Activated CD8-positive, alpha-beta memory T cell treated with anti-CD3 and anti-CD28 coated beads for 36 hours (primary cell): ENCODE measurements around the gene NAIF1. TPM values are rescaled to one million over a fixed set of nuclear protein-coding genes. Genes with fewer than 3 reads are reported as not detected.
"Not testable (repeated sequence)": the region's sequence is repeated elsewhere in the genome, so short reads cannot be mapped to it uniquely, and the experiment has no call there.

Experiments used
- CTCF ChIA-PET: fragments of 350-600 bp; sonication (Branson Sonifier 250); formaldehyde crosslinking; loops from one replicate; lab custom pipeline; 2021; ENCODE audit warnings: antibody characterized with exemption; lab: Charles Lee
- POLR2A ChIA-PET: fragments of 350-600 bp; sonication (Branson Sonifier 250); formaldehyde crosslinking; loops from one replicate; lab custom pipeline; 2021; ENCODE audit warnings: antibody characterized with exemption; lab: Charles Lee
- total RNA-seq, 2 experiments: library from RNA; stranded (reverse); gene quantifications; one replicate each; pipeline ENCODE4 v1.2.3, GENCODE V29; 2021

The NAIF1 gene
- total RNA-seq, 2 experiments from 2014 or later = 13.3 to 15.1 TPM

DNA sequence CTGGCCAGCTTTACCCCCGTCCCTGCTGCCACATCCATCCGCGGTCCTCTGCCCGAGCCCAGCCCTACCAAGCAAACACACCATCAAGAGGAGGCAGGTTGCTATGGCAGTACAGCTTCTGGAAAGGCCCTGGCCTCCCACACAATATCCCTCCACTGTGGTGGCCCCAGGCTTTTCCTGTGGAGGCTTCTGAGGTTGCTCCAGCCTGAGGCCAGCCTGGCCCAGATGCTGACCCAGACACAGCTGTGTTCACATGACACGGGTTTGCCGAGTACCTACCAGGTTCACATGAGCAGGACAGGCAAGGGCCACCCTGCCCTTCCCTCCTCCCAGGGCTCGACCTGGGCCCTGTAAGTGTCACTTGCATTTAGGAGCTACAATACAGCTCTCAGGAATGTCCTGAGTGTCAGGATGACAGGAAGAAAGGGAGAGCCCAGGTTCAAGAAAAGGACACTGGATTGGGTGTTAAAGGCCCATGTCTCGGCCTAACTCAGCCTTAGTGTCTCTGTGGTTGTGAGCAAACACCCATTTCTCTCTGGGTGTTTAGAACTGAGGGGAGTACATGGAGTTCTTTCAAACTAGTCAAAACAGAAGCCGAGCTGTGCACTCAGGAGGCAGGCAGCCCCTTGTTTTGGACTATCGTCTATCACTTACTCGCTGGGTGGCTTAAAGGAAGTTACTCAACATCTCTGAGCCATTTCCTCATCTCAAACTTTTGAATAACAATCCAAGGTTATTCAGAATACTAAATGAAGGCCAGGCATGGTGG, 40.2 kb downstream of the NAIF1 start:
- ChIA-PET CTCF (interaction anchor here (0.8 to 3.2 kb wide), 12 partner anchors 8 to 292 kb away, joined by 3 to 23 read pairs (median 5); partner anchors contain the start of genes DPM2, EEIG1 and TOR2A), POLR2A (interaction anchor here (0.7 to 2.8 kb wide), 6 partner anchors 36 to 57 kb away, joined by 3 to 18 read pairs (median 4); partner anchors contain the start of genes EEIG1, NAIF1 and SLC25A25)

DNA sequence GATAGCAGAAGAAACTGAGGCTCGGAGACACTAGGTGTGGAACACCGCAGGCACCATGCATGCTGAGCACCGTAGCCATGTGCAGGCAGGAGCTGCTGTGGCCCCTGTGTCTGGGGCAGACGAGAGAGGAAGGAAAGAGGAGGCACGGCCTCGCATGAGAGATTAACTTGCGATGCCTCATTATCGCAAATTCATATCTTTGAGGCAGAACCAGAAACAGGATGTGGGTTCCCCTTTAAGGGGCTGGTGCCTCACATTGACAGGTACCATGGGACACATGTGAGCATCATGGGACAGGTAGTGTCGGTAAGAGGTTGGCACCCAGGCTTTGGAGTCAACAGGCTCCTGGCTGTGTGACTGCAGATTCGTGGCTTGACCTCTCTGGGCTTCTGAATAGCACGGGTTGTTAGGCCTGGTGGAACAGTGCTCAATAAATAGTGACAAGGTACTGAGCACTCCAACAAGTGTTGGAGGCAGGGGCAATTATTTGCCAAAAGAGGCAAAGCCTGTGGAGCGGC, 40.8 kb downstream of the NAIF1 start:
- POLR2A ChIA-PET = interaction anchor here (1.1 to 2.8 kb wide), 3 partner anchors 43 to 56 kb away, joined by 4 to 18 read pairs (median 14); partner anchors contain the start of gene EEIG1
- CTCF ChIA-PET = interaction anchor here (0.9 to 3.2 kb wide), 12 partner anchors 9 to 291 kb away, joined by 3 to 23 read pairs (median 4); partner anchors contain the start of genes DPM2, EEIG1 and TOR2A

DNA sequence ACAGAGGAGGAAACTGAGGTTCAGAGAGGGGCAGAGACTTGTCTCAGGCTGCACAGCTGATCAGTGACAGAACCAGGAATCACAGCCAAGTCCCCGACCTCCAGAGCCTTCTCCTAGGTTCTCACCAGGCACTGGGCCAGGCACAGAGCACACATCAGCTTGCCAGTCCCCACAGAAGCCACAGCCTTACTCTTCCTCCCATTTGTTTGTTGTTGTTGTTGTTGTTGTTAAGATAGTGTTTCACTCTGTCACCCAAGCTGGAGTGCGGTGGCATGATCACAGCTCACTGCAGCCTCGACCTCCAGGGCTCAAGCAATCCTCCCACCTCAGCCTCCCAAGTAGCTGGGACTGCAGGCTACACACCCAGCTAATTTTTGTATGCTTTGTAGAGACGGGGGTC, 41.4 kb downstream of the NAIF1 start:
- POLR2A ChIA-PET = interaction anchor here (0.6 to 2.8 kb wide), 5 partner anchors 19 to 55 kb away, joined by 3 to 18 read pairs (median 11); partner anchors contain the start of gene EEIG1
- CTCF ChIA-PET = interaction anchor here (0.6 to 3.2 kb wide), 11 partner anchors 9 to 339 kb away, joined by 3 to 23 read pairs (median 4); partner anchors contain the start of gene EEIG1

GRCh38 chr9:128024761-128025308, 42.3 kb downstream of the NAIF1 start:
- ChIA-PET POLR2A (interaction anchor here (0.6 to 2.6 kb wide), 2 partner anchors 19 to 44 kb away, joined by 11 to 14 read pairs; partner anchors contain the start of gene EEIG1), CTCF (interaction anchor here (1.0 to 3.2 kb wide), 9 partner anchors 10 to 93 kb away, joined by 3 to 23 read pairs (median 4); partner anchors contain the start of gene EEIG1)

DNA sequence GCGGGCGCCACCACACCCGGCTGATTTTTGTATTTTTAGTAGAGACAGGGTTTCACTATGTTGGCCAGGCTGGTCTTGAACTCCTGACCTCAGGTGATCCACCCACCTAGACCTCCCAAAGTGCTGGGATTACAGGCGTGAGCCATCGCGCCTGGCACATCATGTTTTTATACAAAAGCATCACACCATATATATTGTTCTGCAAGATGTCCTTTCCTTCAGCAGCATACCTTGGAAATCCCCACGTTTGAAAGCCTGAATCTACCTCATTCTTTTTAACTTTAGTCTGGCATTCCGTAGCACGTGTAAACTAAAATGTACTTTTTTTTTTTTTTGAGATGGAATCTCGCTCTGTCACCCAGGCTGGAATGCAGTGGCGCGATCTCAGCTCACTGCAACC, 43.4 kb downstream of the NAIF1 start:
- CTCF ChIA-PET = interaction anchor here (3.2 kb wide), 1 partner anchor 11 kb away, joined by 23 read pairs; no protein-coding TSS in a partner anchor
- POLR2A ChIA-PET = not testable (repeated sequence)

DNA sequence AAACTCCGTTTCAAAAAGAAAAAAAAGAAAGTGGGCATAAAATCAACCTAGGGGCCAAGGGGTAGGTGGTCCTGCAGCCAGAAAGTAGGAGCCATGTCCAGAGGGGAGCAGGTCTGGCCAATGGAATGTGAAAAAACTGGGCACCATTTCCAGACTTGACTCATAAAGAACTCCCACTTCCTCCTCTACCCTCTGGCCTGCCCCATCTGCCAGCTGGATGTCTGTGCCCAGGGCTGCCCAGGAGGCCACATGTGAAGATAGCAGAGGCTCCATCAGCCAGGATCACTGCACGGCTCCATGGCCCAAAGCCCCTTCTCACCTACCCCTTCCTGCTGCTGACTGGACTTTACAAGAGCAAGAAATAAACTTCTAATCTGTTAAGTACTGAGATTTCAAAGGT, 44.2 kb downstream of the NAIF1 start:
- CTCF ChIA-PET = interaction anchor here (2.0 kb wide), 1 partner anchor 79 kb away, joined by 9 read pairs; no protein-coding TSS in a partner anchor

GRCh38 chr9:128021098-128021497, 46.0 kb downstream of the NAIF1 start:
- CTCF ChIA-PET = interaction anchor here (0.6 to 2.0 kb wide), 6 partner anchors 12 to 77 kb away, joined by 3 to 9 read pairs (median 4); partner anchors contain the start of gene EEIG1
- POLR2A ChIA-PET = interaction anchor here (0.7 kb wide), 1 partner anchor 66 kb away, joined by 3 read pairs; no protein-coding TSS in a partner anchor

More for the DNA sequence above, 44.2 kb downstream of the NAIF1 start:
- POLR2A ChIA-PET = no interaction called here

DNA sequence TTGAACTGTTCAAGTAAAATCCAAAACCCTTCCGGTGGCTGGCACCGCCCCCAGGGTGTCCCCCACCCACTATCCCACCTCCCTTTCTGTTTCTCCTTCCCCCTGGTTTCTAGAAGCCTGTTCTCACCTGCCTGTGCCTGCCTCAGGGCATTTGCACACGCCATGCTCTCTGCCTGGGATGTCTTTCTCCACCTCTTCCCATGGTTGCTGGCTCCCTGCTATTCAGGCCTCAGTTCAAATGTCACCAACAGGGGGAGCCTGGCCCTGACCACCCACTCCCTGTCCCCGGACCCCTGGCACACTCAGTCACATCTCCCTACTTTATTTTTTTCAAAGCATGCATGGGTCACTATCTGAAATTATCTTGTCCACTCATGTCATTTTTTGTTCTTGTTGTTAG, 46.4 kb downstream of the NAIF1 start:
- CTCF ChIA-PET = interaction anchor here (0.6 to 2.0 kb wide), 6 partner anchors 13 to 77 kb away, joined by 3 to 9 read pairs (median 4); partner anchors contain the start of gene EEIG1
- POLR2A ChIA-PET = interaction anchor here (0.7 kb wide), 1 partner anchor 66 kb away, joined by 3 read pairs; no protein-coding TSS in a partner anchor

DNA sequence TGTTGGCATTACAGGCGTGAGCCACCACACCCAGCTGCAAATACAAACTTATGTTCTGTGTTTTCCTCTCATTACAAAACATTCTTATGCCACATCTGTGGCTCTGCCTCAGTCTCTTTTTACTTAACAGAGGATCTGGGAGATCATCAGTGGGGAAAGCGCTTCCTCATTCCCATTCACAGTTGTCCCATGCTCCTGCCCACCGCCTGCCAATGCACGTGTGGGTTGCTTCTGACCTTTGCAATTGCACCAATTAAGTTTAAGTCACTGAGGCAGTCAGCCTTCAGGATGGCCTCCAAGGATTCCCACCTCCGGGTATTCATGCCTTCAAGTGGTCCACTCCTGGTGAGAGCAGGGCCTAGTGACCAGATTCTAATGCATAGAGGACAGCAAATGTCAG, 51.4 kb downstream of the NAIF1 start:
- ChIA-PET POLR2A (no interaction called here), CTCF (interaction anchor here (3.3 kb wide), 1 partner anchor 72 kb away, joined by 11 read pairs; no protein-coding TSS in a partner anchor)

Other genes with a start within 250 kb of the NAIF1 start
- 10 to 100 TPM; 19.0 to 20.5 TPM for gene ENG, start 212.7 kb downstream of the NAIF1 start, total RNA-seq
- gene AK1, start 189.6 kb downstream of the NAIF1 start, total RNA-seq = 10 to 100 TPM; 11.6 to 12.6 TPM
- gene ST6GALNAC6, start 167.7 kb downstream of the NAIF1 start, total RNA-seq = 10 to 100 TPM; 52.6 to 61.1 TPM
- gene ST6GALNAC4, start 150.3 kb downstream of the NAIF1 start, total RNA-seq = 10 to 100 TPM; 44.1 to 44.2 TPM
- 1 to 10 TPM; 1.0 to 2.5 TPM for gene PIP5KL1, start 136.5 kb downstream of the NAIF1 start, total RNA-seq
- 10 to 100 TPM; 74.8 to 76.5 TPM for gene DPM2, start 129.5 kb downstream of the NAIF1 start, total RNA-seq
- gene EEIG1, start 86.3 kb downstream of the NAIF1 start, total RNA-seq = 10 to 100 TPM; 47.3 to 48.5 TPM
- gene SLC25A25, start 912 bp upstream of the NAIF1 start, total RNA-seq = 10 to 100 TPM; 15.5 to 16.0 TPM
- 10 to 100 TPM; 68.3 to 68.6 TPM for gene PTGES2, start 60.4 kb upstream of the NAIF1 start, total RNA-seq
- gene LCN2, start 82.1 kb upstream of the NAIF1 start, total RNA-seq = not detected
- 10 to 100 TPM; 74.3 to 75.8 TPM for gene BBLN, start 92.9 kb upstream of the NAIF1 start, total RNA-seq
- gene CIZ1, start 124.3 kb upstream of the NAIF1 start, total RNA-seq = 100 to 1,000 TPM; 115 to 119 TPM
- under 1 TPM; 0.40 to 0.65 TPM for gene DNM1, start 136.1 kb upstream of the NAIF1 start, total RNA-seq
- 10 to 100 TPM; 34.0 to 35.2 TPM for gene GOLGA2, start 208.7 kb upstream of the NAIF1 start, total RNA-seq
- 10 to 100 TPM; 18.1 to 19.5 TPM for gene SWI5, start 209.0 kb upstream of the NAIF1 start, total RNA-seq